ENCODE measurements around the gene DRG2. TPM values are rescaled to one million over a fixed set of nuclear protein-coding genes. Genes with fewer than 3 reads are reported as not detected.

The DRG2 gene
- total and polyA plus RNA-seq, 2 of the 13 experiments (the other 11 are each of a cell fraction or from before 2014, with no cell fraction given) = 20.1 to 26.6 TPM

DNA sequence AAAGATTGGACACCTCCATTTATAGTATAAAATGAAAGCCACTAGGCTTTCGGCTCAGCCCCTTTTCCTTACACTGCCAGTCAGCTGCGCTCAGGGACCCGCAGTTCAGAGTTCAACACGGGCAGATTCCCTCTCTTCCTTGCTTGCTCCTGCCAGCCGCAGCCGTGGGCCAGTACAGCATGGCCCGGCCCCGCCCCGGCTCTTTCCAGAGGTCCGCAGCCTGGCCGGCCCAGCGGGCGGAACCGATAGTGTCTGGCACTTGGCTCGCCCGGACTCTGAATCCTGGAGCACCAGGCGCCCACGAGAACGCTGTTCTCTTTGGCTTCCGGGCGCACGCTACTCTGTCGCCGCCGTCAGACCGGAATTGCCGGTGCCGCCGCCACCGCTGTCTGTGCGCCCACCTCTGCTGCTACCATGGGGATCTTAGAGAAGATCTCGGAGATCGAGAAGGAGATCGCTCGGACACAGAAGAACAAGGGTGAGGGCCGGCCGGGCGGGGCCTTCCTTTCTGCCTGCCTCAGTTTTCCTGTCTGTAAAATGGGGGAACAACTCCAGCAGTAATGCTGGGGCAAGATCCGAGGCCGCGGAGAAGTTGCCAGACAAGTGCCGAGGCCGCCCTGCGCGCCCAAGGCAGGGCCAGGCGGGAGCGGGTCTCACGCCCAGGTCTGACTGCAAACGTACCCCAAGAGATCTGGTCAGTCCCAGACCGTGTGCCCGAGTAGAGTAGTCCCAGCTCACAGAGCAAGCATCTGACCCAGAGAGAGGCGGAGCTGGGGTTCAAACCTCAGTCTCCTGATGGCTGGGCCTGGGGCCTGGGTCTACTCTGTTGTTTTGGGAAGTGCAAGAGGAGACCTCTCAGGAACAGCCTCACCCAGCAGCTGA lies at the start of gene DRG2 (continued):
- TF ChIP-seq, protein P1, sequence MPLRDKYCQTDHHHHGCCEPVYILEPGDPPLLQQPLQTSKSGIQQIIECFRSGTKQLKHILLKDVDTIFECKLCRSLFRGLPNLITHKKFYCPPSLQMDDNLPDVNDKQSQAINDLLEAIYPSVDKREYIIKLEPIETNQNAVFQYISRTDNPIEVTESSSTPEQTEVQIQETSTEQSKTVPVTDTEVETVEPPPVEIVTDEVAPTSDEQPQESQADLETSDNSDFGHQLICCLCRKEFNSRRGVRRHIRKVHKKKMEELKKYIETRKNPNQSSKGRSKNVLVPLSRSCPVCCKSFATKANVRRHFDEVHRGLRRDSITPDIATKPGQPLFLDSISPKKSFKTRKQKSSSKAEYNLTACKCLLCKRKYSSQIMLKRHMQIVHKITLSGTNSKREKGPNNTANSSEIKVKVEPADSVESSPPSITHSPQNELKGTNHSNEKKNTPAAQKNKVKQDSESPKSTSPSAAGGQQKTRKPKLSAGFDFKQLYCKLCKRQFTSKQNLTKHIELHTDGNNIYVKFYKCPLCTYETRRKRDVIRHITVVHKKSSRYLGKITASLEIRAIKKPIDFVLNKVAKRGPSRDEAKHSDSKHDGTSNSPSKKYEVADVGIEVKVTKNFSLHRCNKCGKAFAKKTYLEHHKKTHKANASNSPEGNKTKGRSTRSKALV (CRISPR knock-in tag; IDR thresholded peaks at IDR 0.05) = peak; percentile 77
- TF ChIP-seq FOXA1 (IDR thresholded peaks at IDR 0.05) = no peak
- TF ChIP-seq FOXA1 (CRISPR knock-in tag; IDR thresholded peaks at IDR 0.05) = peak; percentile 62; the same call in 1 of the 2 replicates
- TF ChIP-seq ERF (CRISPR knock-in tag; IDR thresholded peaks at IDR 0.05) = peak; percentile 96
- TF ChIP-seq, protein P2, sequence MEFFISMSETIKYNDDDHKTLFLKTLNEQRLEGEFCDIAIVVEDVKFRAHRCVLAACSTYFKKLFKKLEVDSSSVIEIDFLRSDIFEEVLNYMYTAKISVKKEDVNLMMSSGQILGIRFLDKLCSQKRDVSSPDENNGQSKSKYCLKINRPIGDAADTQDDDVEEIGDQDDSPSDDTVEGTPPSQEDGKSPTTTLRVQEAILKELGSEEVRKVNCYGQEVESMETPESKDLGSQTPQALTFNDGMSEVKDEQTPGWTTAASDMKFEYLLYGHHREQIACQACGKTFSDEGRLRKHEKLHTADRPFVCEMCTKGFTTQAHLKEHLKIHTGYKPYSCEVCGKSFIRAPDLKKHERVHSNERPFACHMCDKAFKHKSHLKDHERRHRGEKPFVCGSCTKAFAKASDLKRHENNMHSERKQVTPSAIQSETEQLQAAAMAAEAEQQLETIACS (CRISPR knock-in tag; IDR thresholded peaks at IDR 0.05) = no peak
- TF ChIP-seq SETDB1 (CRISPR knock-in tag; IDR thresholded peaks at IDR 0.05; ENCODE audit: borderline replicate concordance) = no peak
- TF ChIP-seq, protein P3, sequence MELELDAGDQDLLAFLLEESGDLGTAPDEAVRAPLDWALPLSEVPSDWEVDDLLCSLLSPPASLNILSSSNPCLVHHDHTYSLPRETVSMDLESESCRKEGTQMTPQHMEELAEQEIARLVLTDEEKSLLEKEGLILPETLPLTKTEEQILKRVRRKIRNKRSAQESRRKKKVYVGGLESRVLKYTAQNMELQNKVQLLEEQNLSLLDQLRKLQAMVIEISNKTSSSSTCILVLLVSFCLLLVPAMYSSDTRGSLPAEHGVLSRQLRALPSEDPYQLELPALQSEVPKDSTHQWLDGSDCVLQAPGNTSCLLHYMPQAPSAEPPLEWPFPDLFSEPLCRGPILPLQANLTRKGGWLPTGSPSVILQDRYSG (CRISPR knock-in tag; IDR thresholded peaks at IDR 0.05) = peak; percentile 36; the same call in 1 of the 2 replicates
- TF ChIP-seq ZBTB33 (CRISPR knock-in tag; IDR thresholded peaks at IDR 0.05) = peak; percentile 79
- TF ChIP-seq TCF12 (IDR thresholded peaks at IDR 0.05) = no peak
- no peak; the same call in 1 of the 2 replicates for TF ChIP-seq TCF12 (CRISPR knock-in tag; IDR thresholded peaks at IDR 0.05)
- TF ChIP-seq PHF8 (CRISPR knock-in tag; IDR thresholded peaks at IDR 0.05) = peak; percentile 93
- 0 out of 2 replicates have a peak, but pooled peaks have one; percentile 45 for TF ChIP-seq DZIP1 (CRISPR knock-in tag; IDR thresholded peaks at IDR 0.05)
- 0 out of 2 replicates have a peak, but pooled peaks have one; percentile 84 for TF ChIP-seq ZBTB3 (CRISPR knock-in tag; IDR thresholded peaks at IDR 0.05; ENCODE audit: borderline replicate concordance, low read depth)
- peak; percentile 75 for TF ChIP-seq ZNF143 (CRISPR knock-in tag; IDR thresholded peaks at IDR 0.05)
- peak; percentile 95 for TF ChIP-seq ZNF792 (CRISPR knock-in tag; IDR thresholded peaks at IDR 0.05)
- TF ChIP-seq, protein P4, sequence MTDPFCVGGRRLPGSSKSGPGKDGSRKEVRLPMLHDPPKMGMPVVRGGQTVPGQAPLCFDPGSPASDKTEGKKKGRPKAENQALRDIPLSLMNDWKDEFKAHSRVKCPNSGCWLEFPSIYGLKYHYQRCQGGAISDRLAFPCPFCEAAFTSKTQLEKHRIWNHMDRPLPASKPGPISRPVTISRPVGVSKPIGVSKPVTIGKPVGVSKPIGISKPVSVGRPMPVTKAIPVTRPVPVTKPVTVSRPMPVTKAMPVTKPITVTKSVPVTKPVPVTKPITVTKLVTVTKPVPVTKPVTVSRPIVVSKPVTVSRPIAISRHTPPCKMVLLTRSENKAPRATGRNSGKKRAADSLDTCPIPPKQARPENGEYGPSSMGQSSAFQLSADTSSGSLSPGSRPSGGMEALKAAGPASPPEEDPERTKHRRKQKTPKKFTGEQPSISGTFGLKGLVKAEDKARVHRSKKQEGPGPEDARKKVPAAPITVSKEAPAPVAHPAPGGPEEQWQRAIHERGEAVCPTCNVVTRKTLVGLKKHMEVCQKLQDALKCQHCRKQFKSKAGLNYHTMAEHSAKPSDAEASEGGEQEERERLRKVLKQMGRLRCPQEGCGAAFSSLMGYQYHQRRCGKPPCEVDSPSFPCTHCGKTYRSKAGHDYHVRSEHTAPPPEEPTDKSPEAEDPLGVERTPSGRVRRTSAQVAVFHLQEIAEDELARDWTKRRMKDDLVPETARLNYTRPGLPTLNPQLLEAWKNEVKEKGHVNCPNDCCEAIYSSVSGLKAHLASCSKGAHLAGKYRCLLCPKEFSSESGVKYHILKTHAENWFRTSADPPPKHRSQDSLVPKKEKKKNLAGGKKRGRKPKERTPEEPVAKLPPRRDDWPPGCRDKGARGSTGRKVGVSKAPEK (CRISPR knock-in tag; IDR thresholded peaks at IDR 0.05; ENCODE audit: borderline replicate concordance) = no peak

All from HepG2 (cell line).